NCI-H2196 (cell line): Measurements from ENCODE around the gene FAM219B.
A peak's percentile ranks its signal among the peaks of the same experiment; 100 is the strongest.
"Not testable (repeated sequence)": the region's sequence is repeated elsewhere in the genome, so short reads cannot be mapped to it uniquely, and the experiment has no call there.

Experiments used
- DNase-seq: peaks from one replicate; lab custom pipeline; 2025; ENCODE audit not compliant: unreplicated experiment; lab: John Stamatoyannopoulos, UW

Gene FAM219B, protein sequence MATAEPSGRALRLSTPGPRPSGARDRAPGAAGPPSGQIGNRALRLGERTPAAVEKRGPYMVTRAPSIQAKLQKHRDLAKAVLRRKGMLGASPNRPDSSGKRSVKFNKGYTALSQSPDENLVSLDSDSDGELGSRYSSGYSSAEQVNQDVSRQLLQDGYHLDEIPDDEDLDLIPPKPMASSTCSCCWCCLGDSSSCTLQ

GRCh38 chr15:74906450-74907162 is at the start of gene FAM219B:
Gene FAM219B, minus strand, starts transcription at chr15:74906851. Its CDS starts 51 bp downstream, at chr15:74906800.
- DNase-seq: peak; percentile 70

DNA sequence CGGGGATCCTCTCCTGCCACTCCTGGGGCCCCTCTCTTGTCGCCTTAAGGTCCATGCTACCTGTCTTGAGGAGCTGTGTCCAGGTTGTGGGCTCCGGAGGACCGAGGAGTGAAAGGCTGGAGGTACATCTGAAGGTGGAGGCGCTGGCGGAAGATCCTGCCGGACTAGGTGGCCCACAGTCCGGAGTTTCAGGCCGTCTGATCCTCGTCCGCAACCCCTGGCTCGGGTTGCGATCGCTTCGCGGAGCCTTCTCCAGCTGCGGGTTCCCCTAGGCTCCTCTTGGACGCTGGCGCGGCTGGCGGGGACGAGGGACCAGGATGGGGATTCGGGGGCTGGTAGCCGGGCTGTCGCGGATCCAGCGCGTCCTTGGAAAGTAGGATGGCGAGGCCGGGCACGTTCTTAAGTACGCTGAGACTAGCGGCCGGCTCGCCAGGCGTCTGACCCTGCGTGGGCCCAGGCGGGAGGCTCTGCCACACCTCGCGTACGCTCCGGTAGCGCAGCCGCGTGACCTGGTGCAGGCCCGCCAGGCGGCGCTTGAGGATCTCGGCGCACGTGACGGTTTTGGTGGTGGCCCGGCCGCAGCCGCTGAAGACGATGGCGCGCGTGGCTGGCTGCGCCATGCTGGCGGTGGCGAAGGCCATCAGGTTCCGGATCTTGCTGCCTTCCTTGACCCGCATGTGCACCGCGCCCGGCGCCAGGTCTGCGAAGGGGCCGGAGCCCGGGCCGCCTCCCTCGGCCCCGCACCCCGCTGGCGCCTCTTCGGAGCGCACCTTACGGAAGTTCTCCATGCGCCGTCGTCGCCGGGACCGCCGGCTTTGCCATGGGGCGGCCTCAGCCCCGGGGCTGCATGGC is 49.4 kb upstream of the FAM219B start:
- DNase-seq: peak; percentile 51

DNA sequence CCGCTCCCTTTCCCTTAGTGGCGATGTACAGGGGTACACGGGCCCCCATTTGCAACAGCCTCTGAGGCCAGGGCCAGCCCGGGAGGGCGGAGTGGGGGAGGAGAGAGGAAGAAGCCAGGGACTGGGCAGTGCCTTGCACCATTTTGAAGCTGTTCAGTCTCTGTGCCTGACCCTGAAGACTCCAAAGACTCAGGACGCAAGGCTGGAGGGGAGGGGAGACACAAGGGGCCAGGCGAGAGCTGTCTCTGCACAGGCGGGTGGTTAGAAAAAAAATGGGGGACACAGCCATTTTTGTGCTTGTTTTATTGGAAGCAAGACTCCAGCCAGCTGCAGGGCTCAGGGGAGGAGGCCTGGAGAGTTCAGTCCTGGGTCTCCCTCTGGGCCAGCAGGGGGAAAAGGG is 48.4 kb upstream of the FAM219B start:
- no peak for DNase-seq

DNA sequence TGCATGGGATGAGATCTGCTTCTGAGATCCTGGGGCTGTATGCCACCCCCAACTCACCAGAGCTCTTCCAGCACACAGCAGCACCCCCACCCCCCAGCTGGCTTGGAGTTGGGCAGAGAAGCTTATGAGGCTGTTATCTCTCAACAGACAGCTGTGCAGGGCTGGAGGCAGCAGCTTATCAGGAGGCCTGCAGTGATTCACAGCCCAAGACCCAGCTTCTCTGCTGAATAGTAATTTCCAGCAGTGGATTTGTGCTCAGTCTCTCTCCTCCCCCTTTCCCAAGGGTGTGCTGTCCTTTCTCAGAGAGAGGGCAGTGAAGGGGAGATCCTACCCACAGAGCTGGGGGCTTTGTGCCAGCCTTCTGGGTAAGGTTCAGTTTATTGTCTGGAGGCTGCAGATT is 47.9 kb upstream of the FAM219B start:
- no peak for DNase-seq

GRCh38 chr15:74951006-74951405 is 44.4 kb upstream of the FAM219B start:
- DNase-seq: no peak

DNA sequence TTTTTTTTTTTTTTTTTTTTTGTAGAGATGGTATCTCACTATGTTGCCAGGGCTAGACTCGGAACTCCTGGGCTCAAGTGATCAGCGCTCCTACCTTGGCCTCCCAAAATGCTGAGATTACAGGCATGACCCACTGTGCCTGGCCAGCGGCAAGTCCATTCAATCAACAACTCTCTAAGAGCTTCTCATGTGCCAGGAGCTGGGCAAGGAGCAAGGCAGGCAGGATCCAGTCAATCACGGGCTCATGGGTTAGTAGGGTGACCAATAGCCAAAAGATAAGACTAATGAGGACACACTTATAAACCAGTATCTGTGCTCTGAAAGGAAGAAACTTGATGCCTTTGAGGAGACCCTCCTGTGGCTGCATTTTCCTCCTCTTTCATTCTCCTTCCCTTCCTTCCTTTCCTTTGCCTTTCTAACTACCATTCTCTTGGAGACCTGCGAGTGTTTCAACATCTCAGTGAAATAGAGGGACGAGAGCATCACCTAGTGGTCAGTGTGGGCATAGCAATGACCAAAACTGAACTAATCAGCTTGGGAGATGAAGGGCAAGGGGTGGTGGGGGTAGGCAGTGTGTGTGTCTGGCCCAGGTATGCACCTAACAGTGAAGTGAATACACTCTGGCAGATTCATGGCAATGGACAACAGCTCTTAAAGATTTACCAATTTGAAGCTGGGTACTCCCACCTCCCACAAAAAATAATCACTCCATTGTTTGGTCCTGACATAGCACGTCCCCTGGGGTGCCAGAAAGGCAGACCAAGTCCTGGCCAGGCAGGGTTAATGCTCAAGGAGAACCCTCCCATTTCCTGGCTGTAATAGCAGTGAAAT is 43.6 kb upstream of the FAM219B start:
- DNase-seq: peak; percentile 67

DNA sequence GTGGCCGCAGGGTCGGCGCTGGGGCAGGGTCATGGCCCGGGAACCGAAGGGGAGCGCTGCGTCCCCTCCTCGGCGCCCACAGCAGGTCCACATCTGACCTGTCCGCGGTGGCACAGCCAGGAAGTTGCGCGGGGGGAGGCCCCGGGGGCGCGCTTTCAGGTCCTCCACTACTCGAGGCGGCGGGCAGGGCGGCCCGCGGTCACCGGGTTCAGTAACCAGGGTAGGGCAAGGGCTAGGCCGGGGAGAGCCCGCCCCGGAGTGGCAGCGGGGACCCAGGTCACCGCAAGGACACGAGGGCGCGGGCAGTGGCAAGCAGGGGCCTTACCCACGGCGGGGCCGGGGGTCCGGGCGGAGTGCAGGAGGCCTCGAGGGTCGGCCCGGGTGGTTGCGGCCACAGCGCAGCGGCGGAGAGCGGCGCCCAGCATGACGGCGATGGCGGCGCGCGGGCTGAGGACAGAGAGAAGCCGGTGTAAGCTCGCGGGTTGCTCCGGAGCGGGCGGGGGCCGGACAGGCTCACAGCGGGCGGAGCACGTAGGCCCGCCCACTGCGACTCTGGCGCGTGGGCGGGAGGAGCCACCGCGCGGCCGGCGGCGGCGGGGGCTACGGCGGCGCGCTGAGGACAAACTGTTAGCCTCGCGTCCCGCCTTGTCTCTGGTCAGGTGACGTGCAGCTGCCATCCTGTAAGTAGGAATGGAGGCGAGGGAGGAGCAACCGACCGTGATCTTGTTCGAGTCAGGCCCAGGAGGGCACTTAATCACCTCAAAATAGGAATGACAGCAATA is 31.1 kb upstream of the FAM219B start, which contains the start of gene COX5A:
Gene COX5A, minus strand, starts transcription at position 484 of the 782 bp plus-strand sequence. Its CDS starts 59 bp downstream, at position 425.
- peak; percentile 83 for DNase-seq

DNA sequence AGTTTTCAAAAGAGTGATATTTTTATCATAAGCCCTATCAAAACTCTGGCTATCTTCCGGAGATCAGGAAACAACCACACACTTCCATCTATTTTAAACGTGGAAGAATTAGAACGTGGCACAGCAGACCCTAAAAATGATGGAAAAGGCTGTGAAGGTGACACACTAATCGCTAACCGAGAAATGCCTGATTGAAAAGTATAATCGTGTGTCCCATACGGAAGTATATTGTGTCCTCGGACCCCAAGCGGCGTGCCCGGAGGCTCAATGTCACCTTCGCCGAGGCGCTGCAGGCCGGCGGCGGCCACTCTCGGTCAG is 30.6 kb upstream of the FAM219B start:
- peak; percentile 21 for DNase-seq

- DNase-seq: peak; percentile 7
Measured at GRCh38 chr15:74935193-74935592, 28.5 kb upstream of the FAM219B start.

GRCh38 chr15:74933573-74933972 is 26.9 kb upstream of the FAM219B start:
- no peak for DNase-seq

- no peak for DNase-seq
Measured at GRCh38 chr15:74928771-74929198, 22.1 kb upstream of the FAM219B start.

DNA sequence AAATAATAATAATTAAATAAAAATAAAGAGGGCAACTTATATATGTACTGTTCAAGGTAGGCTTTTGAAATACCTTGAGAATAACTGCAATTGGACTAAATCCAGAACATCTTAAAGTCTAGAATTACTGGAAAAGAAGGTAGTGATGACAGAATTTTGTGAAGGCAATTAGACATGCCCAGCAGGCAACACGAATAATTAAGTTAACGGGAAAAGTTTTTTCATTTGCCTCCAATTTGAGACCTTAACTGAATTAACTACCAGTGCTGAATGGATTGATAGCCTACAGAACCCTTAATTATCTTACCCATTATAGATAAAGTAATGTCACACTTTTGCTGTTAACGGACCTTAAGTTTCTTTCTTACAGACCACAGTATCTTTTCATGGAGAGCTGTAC is 17.9 kb upstream of the FAM219B start:
- DNase-seq: no peak

DNA sequence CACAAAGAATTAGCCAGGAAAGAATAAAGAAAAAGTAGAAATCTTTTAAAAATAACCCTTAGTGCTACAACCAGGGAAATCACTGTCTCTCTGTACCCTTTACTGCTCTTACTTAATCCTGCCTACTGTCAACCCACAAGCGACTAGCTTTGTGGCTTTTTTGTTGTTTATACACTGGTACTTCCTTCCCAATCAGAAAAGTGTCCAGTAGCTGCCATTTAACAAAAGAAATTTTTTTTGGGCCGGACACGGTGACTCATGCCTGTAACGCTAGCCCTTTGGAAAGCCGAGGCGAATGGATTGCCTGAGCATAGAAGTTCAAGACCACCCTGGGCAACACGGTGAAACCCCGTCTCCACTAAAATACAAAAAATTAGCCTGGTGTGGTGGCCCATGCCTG is 13.8 kb upstream of the FAM219B start:
- DNase-seq: no peak

DNA sequence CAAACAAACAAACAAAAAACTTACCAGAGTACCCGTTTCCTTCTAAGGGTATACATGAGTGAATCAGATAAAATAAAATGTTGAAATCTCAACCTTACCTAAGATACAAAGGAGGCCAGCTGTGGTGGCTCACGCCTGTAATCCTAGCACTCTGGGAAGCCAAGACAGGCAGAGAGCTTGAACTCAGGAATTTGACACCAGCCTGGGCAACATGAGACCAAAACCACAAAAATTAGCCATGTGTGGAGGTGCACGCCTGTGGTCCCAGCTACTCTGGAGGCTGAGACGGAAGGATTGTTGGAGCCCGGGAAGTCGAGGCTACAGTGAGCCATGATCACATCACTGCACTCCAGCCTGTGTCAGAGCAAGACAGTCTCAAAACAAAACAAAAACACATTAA is 11.0 kb upstream of the FAM219B start:
- DNase-seq: no peak

GRCh38 chr15:74913799-74914198 is 7.1 kb upstream of the FAM219B start:
- not testable (repeated sequence) for DNase-seq

DNA sequence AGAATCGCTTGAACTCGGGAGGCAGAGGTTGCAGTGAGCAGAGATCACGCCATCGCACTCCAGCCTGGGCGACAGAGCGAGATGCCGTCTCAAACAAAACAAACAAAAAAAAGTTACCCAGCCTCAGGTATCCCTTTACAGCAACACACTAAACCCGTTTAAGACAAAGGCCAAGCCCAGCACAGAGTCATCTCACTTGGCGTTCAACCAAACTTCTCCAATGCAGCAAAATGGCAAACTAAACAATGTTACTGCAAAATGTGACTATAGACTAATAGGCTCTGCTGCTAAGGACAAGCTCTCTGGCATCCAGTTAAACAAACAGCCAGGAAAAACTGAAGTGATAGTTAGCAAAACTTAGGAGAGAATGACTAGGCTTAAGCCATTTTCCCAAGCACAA is 6.4 kb upstream of the FAM219B start:
- peak; percentile 37 for DNase-seq

- DNase-seq: no peak
Measured at GRCh38 chr15:74908635-74909034, 2.0 kb upstream of the FAM219B start.

- no peak for DNase-seq
Measured at GRCh38 chr15:74907163-74907870, 666 bp upstream of the FAM219B start.

GRCh38 chr15:74906067-74906449 is 593 bp downstream of the FAM219B start:
- DNase-seq: no peak
